ENCODE results near the gene RASGEF1C.

- TF ChIP-seq ZBTB33 (IDR thresholded peaks at IDR 0.05) (no peak), MAX (IDR thresholded peaks at IDR 0.05) (no peak), RAD21 (IDR thresholded peaks at IDR 0.05) (no peak), JUND (IDR thresholded peaks at IDR 0.05) (no peak), CTCF (IDR thresholded peaks at IDR 0.05; ENCODE audit: low read depth, low read length, missing input control) (no peak), REST (IDR thresholded peaks at IDR 0.05) (no peak), SP1 (IDR thresholded peaks at IDR 0.05) (no peak), GABPA (IDR thresholded peaks at IDR 0.05 in 1 of 2, conservative IDR thresholded peaks at IDR 0.05 in 1 of 2) (no peak), YY1 (IDR thresholded peaks at IDR 0.05) (no peak), FOXA2 (IDR thresholded peaks at IDR 0.05) (no peak), TAF1 (conservative IDR thresholded peaks at IDR 0.05) (no peak), RXRA (IDR thresholded peaks at IDR 0.05) (no peak), EGR1 (IDR thresholded peaks at IDR 0.05; ENCODE audit: low read depth in 2 of 2) (no peak), ATF3 (IDR thresholded peaks at IDR 0.05) (no peak)
Observed at GRCh38 chr5:180097163-180097894, 111.7 kb downstream of the RASGEF1C start.

Measured in liver (tissue), 3 donors.